Measurements from ENCODE around the gene GDPD5.

GDPD5 gene

GRCh38 chr11:75567971-75568370 lies 42.2 kb upstream of the GDPD5 start:
- H3K27ac ChIP-seq: no peak overlapping the region
- no peak for TF ChIP-seq CTCF (conservative IDR thresholded peaks at IDR 0.05)
- TF ChIP-seq ZFX (IDR thresholded peaks at IDR 0.05): no peak

GRCh38 chr11:75566763-75567279 lies 41.1 kb upstream of the GDPD5 start:
- TF ChIP-seq ZFX (IDR thresholded peaks at IDR 0.05): no peak
- no peak for TF ChIP-seq CTCF (conservative IDR thresholded peaks at IDR 0.05)

GRCh38 chr11:75565916-75566762 lies 40.4 kb upstream of the GDPD5 start:
- H3K27ac ChIP-seq: no peak overlapping the region
- no peak for TF ChIP-seq CTCF (conservative IDR thresholded peaks at IDR 0.05)
- no peak for TF ChIP-seq ZFX (IDR thresholded peaks at IDR 0.05)

More at GRCh38 chr11:75566763-75567279, 41.1 kb upstream of the GDPD5 start:
- H3K27ac ChIP-seq: no peak overlapping the region

GRCh38 chr11:75565221-75565814 lies 39.6 kb upstream of the GDPD5 start:
- TF ChIP-seq ZFX (IDR thresholded peaks at IDR 0.05): no peak
- TF ChIP-seq CTCF (conservative IDR thresholded peaks at IDR 0.05): no peak
- H3K27ac ChIP-seq: no peak overlapping the region

- H3K27ac ChIP-seq: no peak overlapping the region
- TF ChIP-seq ZFX (IDR thresholded peaks at IDR 0.05) (no peak), CTCF (conservative IDR thresholded peaks at IDR 0.05) (no peak)
These were observed 38.3 kb upstream of the GDPD5 start for GRCh38 chr11:75563978-75564552.

GRCh38 chr11:75563501-75563977 lies 37.8 kb upstream of the GDPD5 start:
- H3K27ac ChIP-seq: no peak overlapping the region; the same call in 1 of the 2 replicates
- no peak for TF ChIP-seq ZFX (IDR thresholded peaks at IDR 0.05)
- TF ChIP-seq CTCF (conservative IDR thresholded peaks at IDR 0.05): no peak

Data from C4-2B (cell line).